CD14-positive monocyte (primary cell): ENCODE measurements around the gene SLC35E3. TPM values are rescaled to one million over a fixed set of nuclear protein-coding genes. Genes with fewer than 3 reads are reported as not detected.

Source experiments
- DNase-seq, 3 donors: peaks; one replicate each; pipeline ENCODE4 v3.0.0-alpha.2; 2011 to 2022
- H2AFZ ChIP-seq: 2 replicates; pipeline ENCODE4 v1.6.0; 2012; ENCODE audit warnings: mild to moderate bottlenecking, low read depth, low read length, inconsistent platforms; ENCODE audit not compliant: insufficient read depth, poor library complexity, severe bottlenecking
- H3K27ac ChIP-seq, 2 donors: 1 replicate in 1 of 2; 2 replicates in 1 of 2; pipeline ENCODE4 v1.5.1; 2012 to 2013; ENCODE audit warnings: low read length in 2 of 2, control low read depth in 1 of 2, inconsistent platforms in 1 of 2, low read depth in 1 of 2, mild to moderate bottlenecking in 1 of 2
- H3K27me3 ChIP-seq, 2 donors: one replicate each; pipeline versions ENCODE4 v1.6.0 to v1.6.1; 2011 to 2013; ENCODE audit warnings: low read length in 2 of 2; ENCODE audit not compliant: control insufficient read depth in 2 of 2, insufficient read depth in 2 of 2
- H3K36me3 ChIP-seq, 2 donors: replicated peaks in 1 of 2; 1 replicate in 1 of 2; 2 replicates in 1 of 2; pipeline versions ENCODE4 v1.5.1 to v1.6.1; 2012 to 2013; ENCODE audit warnings: low read length in 2 of 2, control low read depth in 1 of 2, inconsistent platforms in 1 of 2, mild to moderate bottlenecking in 1 of 2; ENCODE audit not compliant: insufficient read depth in 2 of 2, control insufficient read depth in 1 of 2
- H3K4me1 ChIP-seq, 2 donors: 1 replicate in 1 of 2; 2 replicates in 1 of 2; pipeline versions ENCODE4 v1.5.1 to v1.6.1; 2012 to 2013; ENCODE audit warnings: low read length in 2 of 2, control low read depth in 1 of 2, inconsistent platforms in 1 of 2, mild to moderate bottlenecking in 1 of 2, moderate library complexity in 1 of 2; ENCODE audit not compliant: insufficient read depth in 2 of 2, control insufficient read depth in 1 of 2
- H3K4me2 ChIP-seq: replicated peaks from 2 replicates; pipeline ENCODE3; 2012; ENCODE audit warnings: low read length, moderate library complexity, mild to moderate bottlenecking; ENCODE audit not compliant: poor library complexity, severe bottlenecking; ENCODE audit errors: extremely low read depth
- H3K4me3 ChIP-seq, 3 experiments: fragments of 200-600 bp in 1 of 3; sonication (generic) in 1 of 3; replicated peaks in 1 of 3; 1 replicate in 2 of 3; 2 replicates in 1 of 3; pipeline ENCODE4 v1.5.1; 2011 to 2013; ENCODE audit warnings: low read length in 3 of 3, mild to moderate bottlenecking in 3 of 3, control low read depth in 2 of 3, low read depth in 2 of 3, inconsistent platforms in 1 of 3, moderate library complexity in 1 of 3
- H3K79me2 ChIP-seq: 2 replicates; pipeline ENCODE4 v1.6.0; 2012; ENCODE audit warnings: mild to moderate bottlenecking, control low read depth, inconsistent platforms, low read length, moderate library complexity; ENCODE audit not compliant: insufficient read depth
- H3K9ac ChIP-seq: 2 replicates; pipeline ENCODE4 v1.6.0; 2017; ENCODE audit warnings: low read length, mild to moderate bottlenecking; ENCODE audit not compliant: insufficient read depth, poor library complexity, severe bottlenecking
- H3K9me3 ChIP-seq, 2 donors: replicated peaks in 1 of 2; 1 replicate in 1 of 2; 2 replicates in 1 of 2; pipeline versions ENCODE4 v1.5.1 to v1.6.1; 2012 to 2013; ENCODE audit warnings: low read length in 2 of 2, control low read depth in 1 of 2; ENCODE audit not compliant: control insufficient read depth in 1 of 2, insufficient read depth in 1 of 2
- H4K20me1 ChIP-seq: 2 replicates; pipeline ENCODE4 v1.6.0; 2012; ENCODE audit warnings: mild to moderate bottlenecking, low read length, control low read depth, moderate library complexity; ENCODE audit not compliant: insufficient read depth
- H3K27ac Mint-ChIP-seq, 7 donors: one replicate each; pipeline ENCODE4 v1.8.0; 2020; ENCODE audit warnings: mild to moderate bottlenecking in 7 of 7, mixed read lengths in 7 of 7, moderate library complexity in 6 of 7, inconsistent platforms in 2 of 7
- H3K27me3 Mint-ChIP-seq, 3 donors: one replicate each; pipeline ENCODE4 v1.8.0; 2021 to 2022; ENCODE audit warnings: low read depth in 3 of 3, mild to moderate bottlenecking in 3 of 3, mixed read lengths in 3 of 3, moderate library complexity in 3 of 3, inconsistent platforms in 1 of 3
- H3K36me3 Mint-ChIP-seq, 2 donors: one replicate each; pipeline ENCODE4 v1.8.0; 2020; ENCODE audit warnings: mixed read lengths in 2 of 2, inconsistent platforms in 1 of 2, mild to moderate bottlenecking in 1 of 2
- H3K4me1 Mint-ChIP-seq: one replicate; pipeline ENCODE4 v1.8.0; 2020; ENCODE audit warnings: mild to moderate bottlenecking, mixed read lengths
- H3K4me3 Mint-ChIP-seq, 2 donors: one replicate each; pipeline ENCODE4 v1.8.0; 2020; ENCODE audit warnings: mild to moderate bottlenecking in 2 of 2, mixed read lengths in 2 of 2, moderate library complexity in 1 of 2
- H3K9me3 Mint-ChIP-seq, 7 donors: one replicate each; pipeline ENCODE4 v1.8.0; 2020 to 2022; ENCODE audit warnings: mixed read lengths in 7 of 7, mild to moderate bottlenecking in 6 of 7, moderate library complexity in 6 of 7, inconsistent platforms in 2 of 7
- WGBS: methylation state at CpG from one replicate; pipeline ENCODE4 v1.1.5; 2013; ENCODE audit warnings: missing lambda C conversion rate; ENCODE audit not compliant: insufficient coverage; 5-methylcytosine and 5-hydroxymethylcytosine counted together
- intact Hi-C, 2 donors: fragments of 100-400 bp; cut with micrococcal nuclease; formaldehyde crosslinking; loops; one replicate each; pipeline versions ENCODE4 v1.15.0 to v1.15.1; 2023
- polyA plus RNA-seq, 3 donors: library from polyadenylated mRNA; depleted of rRNA in 1 of 3; unstranded in 2 of 3; stranded (reverse) in 1 of 3; fragments of 300-500 nt in 2 of 3; fragments of >200 nt in 1 of 3; fragmentation: Illumina TruSeq in 2 of 3; gene quantifications; 1 replicate in 2 of 3; 2 replicates in 1 of 3; pipeline ENCODE4 v1.2.3, GENCODE V29; 2012 to 2021
- TF ChIP-seq, protein P1 (sequence below): fragments of 200-600 bp; IDR thresholded peaks from one replicate; pipeline ENCODE4 v1.8.0; 2022; ENCODE audit warnings: antibody characterized with exemption, mild to moderate bottlenecking

Gene SLC35E3
- polyA plus RNA-seq, 3 donors: 4.3 to 12.4 (median 10.9) TPM

DNA sequence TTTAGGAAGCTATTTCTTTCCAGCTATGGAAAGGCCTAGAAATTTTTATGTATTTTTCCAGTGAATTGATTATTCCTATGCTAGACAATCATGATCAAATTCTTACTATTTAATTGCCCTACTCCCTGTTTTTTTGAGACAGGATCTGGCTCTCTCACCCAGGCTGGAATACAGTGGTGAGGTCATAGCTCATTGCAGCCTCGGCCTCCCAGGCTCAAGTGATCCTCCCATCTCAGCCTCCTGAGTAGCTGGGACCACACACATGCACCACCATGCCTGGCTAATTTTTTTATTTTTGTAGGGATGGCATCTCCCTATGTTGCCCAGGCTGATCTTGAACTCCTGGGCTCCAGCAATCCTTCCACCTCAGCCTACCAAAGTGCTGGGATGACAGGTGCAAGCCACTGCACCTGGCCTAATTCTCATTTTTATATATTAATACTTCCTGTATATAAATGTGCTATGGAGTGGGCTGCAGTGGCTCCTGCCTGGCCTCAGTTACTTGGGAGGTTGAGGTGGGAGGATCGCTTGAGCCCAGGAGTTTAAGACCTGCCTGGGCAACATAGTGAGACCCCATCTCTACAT, 46.0 kb downstream of the SLC35E3 start:
- H3K36me3 ChIP-seq: no peaks in the 10 kb centered on the region
- no peak overlapping the region for H3K9ac ChIP-seq
- no peaks in the 10 kb centered on the region for H4K20me1 ChIP-seq
- no peaks in the 10 kb centered on the region for H3K79me2 ChIP-seq
- H3K4me1 ChIP-seq: peaks cover 26% of the 10 kb centered on the region in 2 donors
- no peaks in the 10 kb centered on the region for H3K27me3 ChIP-seq
- H3K4me3 Mint-ChIP-seq: no peak overlapping the region
- H3K36me3 Mint-ChIP-seq: no peaks in the 10 kb centered on the region
- no peaks in the 10 kb centered on the region for H3K27me3 Mint-ChIP-seq
- peak overlapping the region in 1 of 7 donors; percentile 42 for H3K27ac Mint-ChIP-seq
- DNase-seq: no peak
- peaks cover 0 to 3% (median 1%) of the 10 kb centered on the region in 7 donors for H3K9me3 Mint-ChIP-seq
- intact Hi-C loops: no loop called here
- no CpG with 5 or more reads among the region's 2 CpGs for WGBS
- H3K27ac ChIP-seq: no peak overlapping the region
- H3K4me1 Mint-ChIP-seq: peaks cover 15% of the 10 kb centered on the region
- no peak overlapping the region for H3K4me2 ChIP-seq
- H2AFZ ChIP-seq: no peak overlapping the region
- no peak overlapping the region for H3K4me3 ChIP-seq
- TF ChIP-seq, protein P1, sequence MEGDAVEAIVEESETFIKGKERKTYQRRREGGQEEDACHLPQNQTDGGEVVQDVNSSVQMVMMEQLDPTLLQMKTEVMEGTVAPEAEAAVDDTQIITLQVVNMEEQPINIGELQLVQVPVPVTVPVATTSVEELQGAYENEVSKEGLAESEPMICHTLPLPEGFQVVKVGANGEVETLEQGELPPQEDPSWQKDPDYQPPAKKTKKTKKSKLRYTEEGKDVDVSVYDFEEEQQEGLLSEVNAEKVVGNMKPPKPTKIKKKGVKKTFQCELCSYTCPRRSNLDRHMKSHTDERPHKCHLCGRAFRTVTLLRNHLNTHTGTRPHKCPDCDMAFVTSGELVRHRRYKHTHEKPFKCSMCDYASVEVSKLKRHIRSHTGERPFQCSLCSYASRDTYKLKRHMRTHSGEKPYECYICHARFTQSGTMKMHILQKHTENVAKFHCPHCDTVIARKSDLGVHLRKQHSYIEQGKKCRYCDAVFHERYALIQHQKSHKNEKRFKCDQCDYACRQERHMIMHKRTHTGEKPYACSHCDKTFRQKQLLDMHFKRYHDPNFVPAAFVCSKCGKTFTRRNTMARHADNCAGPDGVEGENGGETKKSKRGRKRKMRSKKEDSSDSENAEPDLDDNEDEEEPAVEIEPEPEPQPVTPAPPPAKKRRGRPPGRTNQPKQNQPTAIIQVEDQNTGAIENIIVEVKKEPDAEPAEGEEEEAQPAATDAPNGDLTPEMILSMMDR: no peak
- no peaks in the 10 kb centered on the region for H3K9me3 ChIP-seq

DNA sequence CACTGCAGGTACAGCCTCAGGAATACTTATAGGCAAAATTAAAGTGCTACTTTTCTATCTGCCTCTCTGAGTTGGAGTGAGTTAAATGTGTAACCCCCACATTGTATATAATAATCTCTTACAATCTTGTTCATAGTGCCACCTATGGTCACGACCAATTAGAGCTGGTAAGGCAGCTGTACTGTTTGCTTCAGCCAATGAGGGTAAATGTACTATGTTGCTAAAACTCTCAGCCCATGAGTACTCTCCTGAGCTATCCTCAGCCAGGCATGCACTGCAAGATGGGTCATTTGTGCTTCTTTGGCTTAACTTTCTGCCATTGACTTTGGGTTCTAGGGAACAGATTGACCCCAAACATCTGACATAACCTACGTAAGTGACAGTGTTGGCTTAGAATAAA, 47.0 kb downstream of the SLC35E3 start:
- DNase-seq: peak; percentile 54 to 65 (median 63)
- Mint-ChIP-seq H3K4me1 (peaks cover 8% of the 10 kb centered on the region), H3K27me3 (no peaks in the 10 kb centered on the region), H3K36me3 (no peaks in the 10 kb centered on the region), H3K9me3 (peaks cover 0 to 3% (median 0%) of the 10 kb centered on the region in 7 donors), H3K4me3 (no peak overlapping the region), H3K27ac (no peak overlapping the region)
- H3K9ac ChIP-seq: no peak overlapping the region
- no peaks in the 10 kb centered on the region for H3K79me2 ChIP-seq
- no peaks in the 10 kb centered on the region for H4K20me1 ChIP-seq
- H3K27ac ChIP-seq: no peak overlapping the region
- no peaks in the 10 kb centered on the region for H3K36me3 ChIP-seq
- TF ChIP-seq, protein P1: no peak
- H3K27me3 ChIP-seq: no peaks in the 10 kb centered on the region
- 100% methylated on average over 1 of the region's 2 CpGs for WGBS
- H3K4me1 ChIP-seq: peaks cover 16 to 19% of the 10 kb centered on the region in 2 donors
- intact Hi-C loops: no loop called here
- H3K9me3 ChIP-seq: no peaks in the 10 kb centered on the region
- H2AFZ ChIP-seq: peak overlapping the region; percentile 50
- no peak overlapping the region for H3K4me2 ChIP-seq
- H3K4me3 ChIP-seq: no peak overlapping the region
